ENCODE data around the gene RPS14. TPM values are rescaled to one million over a fixed set of nuclear protein-coding genes. Genes with fewer than 3 reads are reported as not detected.

Gene RPS14
- total and polyA plus RNA-seq, 10 of the 15 experiments (the other 5 are each of a cell fraction or from before 2014, with no cell fraction given) = 2,295 to 4,047 (median 2,787) TPM

GRCh38 chr5:150490296-150490669 is 40.7 kb upstream of the RPS14 start:
- TF ChIP-seq TAF1 (IDR thresholded peaks at IDR 0.05; ENCODE audit: borderline replicate concordance, low read depth, low read length) (no peak), SMC3 (IDR thresholded peaks at IDR 0.05; ENCODE audit: borderline replicate concordance, low read length) (no peak), DPF2 (IDR thresholded peaks at IDR 0.05) (peak; percentile 32; the same call in 1 of the 2 replicates), MTA3 (IDR thresholded peaks at IDR 0.05; ENCODE audit: borderline replicate concordance, low read length) (0 out of 2 replicates have a peak, but pooled peaks have one; percentile 18), MTA2 (IDR thresholded peaks at IDR 0.05; ENCODE audit: low read depth) (peak; percentile 4; the same call in 1 of the 2 replicates), IKZF1 (conservative IDR thresholded peaks at IDR 0.05) (peak; percentile 27; the same call in 1 of the 2 replicates), ZNF217 (IDR thresholded peaks at IDR 0.05) (no peak)
- TF ChIP-seq, protein P1, sequence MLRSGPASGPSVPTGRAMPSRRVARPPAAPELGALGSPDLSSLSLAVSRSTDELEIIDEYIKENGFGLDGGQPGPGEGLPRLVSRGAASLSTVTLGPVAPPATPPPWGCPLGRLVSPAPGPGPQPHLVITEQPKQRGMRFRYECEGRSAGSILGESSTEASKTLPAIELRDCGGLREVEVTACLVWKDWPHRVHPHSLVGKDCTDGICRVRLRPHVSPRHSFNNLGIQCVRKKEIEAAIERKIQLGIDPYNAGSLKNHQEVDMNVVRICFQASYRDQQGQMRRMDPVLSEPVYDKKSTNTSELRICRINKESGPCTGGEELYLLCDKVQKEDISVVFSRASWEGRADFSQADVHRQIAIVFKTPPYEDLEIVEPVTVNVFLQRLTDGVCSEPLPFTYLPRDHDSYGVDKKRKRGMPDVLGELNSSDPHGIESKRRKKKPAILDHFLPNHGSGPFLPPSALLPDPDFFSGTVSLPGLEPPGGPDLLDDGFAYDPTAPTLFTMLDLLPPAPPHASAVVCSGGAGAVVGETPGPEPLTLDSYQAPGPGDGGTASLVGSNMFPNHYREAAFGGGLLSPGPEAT (IDR thresholded peaks at IDR 0.05; ENCODE audit: low read depth) = 0 out of 2 replicates have a peak, but pooled peaks have one; percentile 49
- TF ChIP-seq, protein P2, sequence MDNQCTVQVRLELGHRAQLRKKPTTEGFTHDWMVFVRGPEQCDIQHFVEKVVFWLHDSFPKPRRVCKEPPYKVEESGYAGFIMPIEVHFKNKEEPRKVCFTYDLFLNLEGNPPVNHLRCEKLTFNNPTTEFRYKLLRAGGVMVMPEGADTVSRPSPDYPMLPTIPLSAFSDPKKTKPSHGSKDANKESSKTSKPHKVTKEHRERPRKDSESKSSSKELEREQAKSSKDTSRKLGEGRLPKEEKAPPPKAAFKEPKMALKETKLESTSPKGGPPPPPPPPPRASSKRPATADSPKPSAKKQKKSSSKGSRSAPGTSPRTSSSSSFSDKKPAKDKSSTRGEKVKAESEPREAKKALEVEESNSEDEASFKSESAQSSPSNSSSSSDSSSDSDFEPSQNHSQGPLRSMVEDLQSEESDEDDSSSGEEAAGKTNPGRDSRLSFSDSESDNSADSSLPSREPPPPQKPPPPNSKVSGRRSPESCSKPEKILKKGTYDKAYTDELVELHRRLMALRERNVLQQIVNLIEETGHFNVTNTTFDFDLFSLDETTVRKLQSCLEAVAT (IDR thresholded peaks at IDR 0.05) = 0 out of 2 replicates have a peak, but pooled peaks have one; percentile 6
- peaks cover 42% of the 10 kb centered on the region for H3K4me1 ChIP-seq (ENCODE audit: control insufficient read depth, insufficient read depth, low read length)
- ChIA-PET RAD21 (ENCODE audit: unreplicated experiment) (interaction anchor here (1.0 to 10.2 kb wide), 10 partner anchors 8 to 136 kb away, joined by 3 to 143 read pairs (median 5); no protein-coding TSS in a partner anchor), POLR2A (interaction anchor here (0.6 to 2.6 kb wide), 9 partner anchors 8 to 79 kb away, joined by 3 to 25 read pairs (median 5); partner anchors contain the start of gene CD74), CTCF (interaction anchor here (0.7 to 8.4 kb wide), 21 partner anchors 9 to 211 kb away, joined by 3 to 132 read pairs (median 4); partner anchors contain the start of genes CD74, RBM22 and RPS14), SMC1A (ENCODE audit: uncharacterized antibody, unreplicated experiment) (interaction anchor here (1.0 to 6.5 kb wide), 12 partner anchors 9 to 210 kb away, joined by 3 to 65 read pairs (median 6); no protein-coding TSS in a partner anchor)
- peak overlapping the region; percentile 88 for H3K4me2 ChIP-seq (ENCODE audit: control insufficient read depth, insufficient read depth)
- DNase-seq (ENCODE audit: low read depth, low spot score) = no peak
- 84% methylated on average over 2 of the region's 2 CpGs for WGBS (ENCODE audit: insufficient coverage, insufficient replicate concordance, low lambda C conversion rate, missing lambda C conversion rate)
- H3K9me3 ChIP-seq (replicated peaks; ENCODE audit: control insufficient read depth, insufficient read depth, low read length) = no peaks in the 10 kb centered on the region
- peaks cover 0 to 4% of the 10 kb centered on the region in 2 experiments; a peak in 2 of 4 replicates for H3K36me3 ChIP-seq (ENCODE audit: control insufficient read depth in 2 of 2, insufficient read depth in 2 of 2, low read length in 1 of 2)
- peak; percentile 2 for ATAC-seq
- in situ Hi-C loops (cut with MboI) = no loop called here
- no TSS peak for BruUV-seq (replicated peaks)
- peaks cover 61% of the 10 kb centered on the region for H3K79me2 ChIP-seq (ENCODE audit: control insufficient read depth, insufficient read depth, low read length)
- 0 out of 2 replicates have a peak overlapping the region, but pooled peaks have one; percentile 36 for H3K9ac ChIP-seq (ENCODE audit: control insufficient read depth, insufficient read depth, low read length)
- no peaks in the 10 kb centered on the region for H3K27me3 ChIP-seq (replicated peaks in 1 of 2; ENCODE audit: control insufficient read depth in 2 of 2, insufficient read depth in 2 of 2, low read length in 1 of 2)
- intact Hi-C loops (cut with micrococcal nuclease; ENCODE audit: unreplicated experiment) = no loop called here
- H2AFZ ChIP-seq (ENCODE audit: control insufficient read depth, low read depth, low read length) = no peak overlapping the region
- no peaks in the 10 kb centered on the region for H4K20me1 ChIP-seq (ENCODE audit: control insufficient read depth, insufficient read depth)
- FAIRE-seq = no peak
- H3K4me3 ChIP-seq = peak overlapping the region; percentile 88
- peak overlapping the region; percentile 72 for H3K27ac ChIP-seq (ENCODE audit: control insufficient read depth, insufficient read depth)

All from GM12878 (cell line).